ENCODE data around the gene HNRNPUL2.
A peak's percentile ranks its signal among the peaks of the same experiment; 100 is the strongest.

Gene HNRNPUL2

DNA sequence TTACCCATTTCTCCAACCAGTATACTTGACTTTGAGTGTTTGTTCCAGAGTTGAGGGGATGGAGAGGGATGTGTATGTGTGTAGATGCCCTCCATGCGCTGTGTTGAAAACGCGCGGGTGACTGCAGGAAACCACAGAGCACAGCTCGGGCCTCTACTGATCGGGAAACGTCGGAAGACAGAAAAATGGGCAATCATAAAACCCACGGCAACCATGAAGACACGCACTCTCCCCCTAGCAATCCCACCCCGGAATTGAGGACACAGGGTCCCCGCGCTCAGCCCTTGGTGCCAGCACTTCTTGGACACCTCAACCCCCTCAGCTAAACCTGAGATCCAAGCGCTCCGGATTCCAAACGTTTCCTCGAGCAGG, 56.0 kb downstream of the HNRNPUL2 start:
- no peak for DNase-seq (ENCODE audit: low read depth in 2 of 2, low spot score in 1 of 2)

DNA sequence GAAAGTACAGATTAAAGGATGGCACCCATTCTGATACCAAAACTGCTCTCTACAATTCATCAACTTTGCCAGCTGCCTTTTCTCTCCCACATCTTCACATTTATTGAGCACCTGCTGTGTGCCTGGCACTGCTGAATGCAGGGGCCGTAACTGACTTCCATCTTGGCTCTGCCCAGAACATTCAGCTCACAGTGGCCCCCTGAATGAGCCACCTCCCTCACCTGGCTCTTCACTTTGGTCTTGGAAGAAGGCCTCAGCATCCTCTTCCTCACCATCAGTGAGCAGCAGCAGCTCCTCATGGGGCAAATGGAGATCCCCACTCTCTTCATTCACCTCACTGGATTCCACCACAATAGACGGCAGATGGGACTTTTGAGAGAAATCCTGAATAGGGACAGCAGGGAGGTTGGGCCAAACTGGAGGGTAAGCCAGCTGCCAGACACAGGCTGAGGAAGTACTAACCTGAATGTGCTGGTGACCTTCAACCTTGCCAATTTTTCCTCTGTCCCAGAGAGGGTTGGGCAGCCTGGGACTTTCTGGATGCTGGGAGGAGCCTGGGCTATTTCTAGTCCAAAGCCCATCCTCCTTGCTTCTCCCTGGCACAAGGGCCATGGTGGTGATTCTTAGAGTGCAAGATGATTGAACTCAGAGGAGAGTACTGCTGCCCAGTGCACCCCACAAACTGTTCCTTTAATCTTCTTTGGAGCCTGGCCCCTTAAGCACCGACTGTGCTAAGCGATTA, 57.7 kb downstream of the HNRNPUL2 start:
- DNase-seq (ENCODE audit: low read depth in 2 of 2, low spot score in 1 of 2): no peak

DNA sequence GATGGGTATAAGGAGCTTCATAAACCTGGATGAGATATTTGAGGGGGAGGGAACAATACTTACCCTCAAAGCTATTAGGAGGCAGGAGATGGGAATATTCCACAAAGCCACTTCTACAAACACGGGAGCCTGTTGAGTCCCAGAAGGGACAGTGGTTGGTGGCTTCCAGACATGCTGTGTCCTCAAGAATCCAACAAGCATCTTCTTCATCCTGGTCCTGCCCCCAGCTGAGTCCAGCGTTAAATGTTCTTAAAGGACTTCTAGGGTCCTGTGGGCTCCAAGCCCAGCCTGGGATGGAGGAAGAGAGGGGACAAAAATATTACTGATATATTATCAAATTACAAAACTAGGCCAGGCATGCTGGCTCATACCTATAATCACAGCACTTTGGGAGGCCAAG, 59.8 kb downstream of the HNRNPUL2 start:
- no peak for DNase-seq (ENCODE audit: low read depth in 2 of 2, low spot score in 1 of 2)

DNA sequence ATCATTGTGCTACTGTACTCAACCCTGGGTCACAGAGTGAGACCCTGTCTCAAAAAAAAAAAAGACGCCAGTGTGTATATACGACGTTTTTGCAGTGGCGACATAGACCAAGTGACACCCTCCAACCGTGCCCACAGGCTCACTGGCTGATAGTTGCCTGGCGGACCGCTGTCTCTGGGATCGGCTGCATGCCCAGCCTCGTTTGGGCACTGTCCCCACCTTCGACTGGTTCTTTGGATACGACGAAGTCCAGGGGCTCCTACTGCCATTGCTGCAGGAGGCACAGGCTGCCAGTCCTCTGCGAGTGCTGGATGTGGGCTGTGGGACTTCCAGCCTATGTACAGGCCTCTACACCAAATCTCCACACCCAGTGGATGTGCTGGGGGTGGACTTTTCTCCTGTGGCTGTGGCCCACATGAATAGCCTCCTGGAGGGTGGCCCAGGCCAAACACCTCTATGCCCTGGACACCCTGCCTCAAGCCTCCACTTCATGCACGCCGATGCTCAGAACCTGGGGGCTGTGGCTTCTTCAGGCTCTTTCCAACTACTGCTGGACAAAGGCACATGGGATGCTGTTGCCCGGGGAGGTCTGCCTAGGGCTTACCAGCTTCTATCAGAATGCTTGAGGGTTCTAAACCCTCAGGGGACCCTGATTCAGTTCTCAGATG, 60.9 kb downstream of the HNRNPUL2 start:
- no peak for DNase-seq (ENCODE audit: low read depth in 2 of 2, low spot score in 1 of 2)

DNA sequence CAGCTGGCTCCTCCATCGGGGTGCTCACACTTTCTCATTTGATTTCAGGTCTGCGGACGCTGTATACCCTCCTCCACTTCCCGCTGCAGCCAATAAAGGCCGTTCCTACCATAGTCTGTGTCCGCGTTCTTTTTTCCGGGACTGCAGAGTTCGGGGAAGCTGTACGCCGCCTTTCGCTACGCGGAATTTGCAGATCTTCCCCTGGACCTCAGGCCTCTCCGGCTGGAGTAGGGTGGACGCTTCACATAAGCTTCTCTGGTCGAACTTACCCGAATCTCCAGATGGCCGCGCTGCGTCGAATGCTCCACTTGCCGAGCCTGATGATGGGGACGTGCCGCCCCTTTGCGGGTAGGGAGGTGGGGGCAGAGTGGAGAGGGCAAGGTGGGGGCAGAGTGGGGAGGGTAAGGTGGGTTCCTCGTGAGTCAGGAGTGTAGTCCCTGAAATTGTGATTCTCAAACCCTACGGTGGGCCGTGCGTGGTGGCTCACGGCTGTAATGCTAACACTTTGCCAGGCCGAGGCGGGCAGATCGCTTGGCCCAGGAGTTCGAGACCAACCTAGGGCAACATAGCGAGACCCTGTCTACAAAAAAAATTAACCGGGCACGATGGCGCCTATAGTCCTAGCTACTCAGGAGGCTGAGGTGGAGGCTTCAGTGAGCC, 61.5 kb downstream of the HNRNPUL2 start:
- peak; percentile 17 to 45 for DNase-seq (ENCODE audit: low read depth in 2 of 2, low spot score in 1 of 2)

DNA sequence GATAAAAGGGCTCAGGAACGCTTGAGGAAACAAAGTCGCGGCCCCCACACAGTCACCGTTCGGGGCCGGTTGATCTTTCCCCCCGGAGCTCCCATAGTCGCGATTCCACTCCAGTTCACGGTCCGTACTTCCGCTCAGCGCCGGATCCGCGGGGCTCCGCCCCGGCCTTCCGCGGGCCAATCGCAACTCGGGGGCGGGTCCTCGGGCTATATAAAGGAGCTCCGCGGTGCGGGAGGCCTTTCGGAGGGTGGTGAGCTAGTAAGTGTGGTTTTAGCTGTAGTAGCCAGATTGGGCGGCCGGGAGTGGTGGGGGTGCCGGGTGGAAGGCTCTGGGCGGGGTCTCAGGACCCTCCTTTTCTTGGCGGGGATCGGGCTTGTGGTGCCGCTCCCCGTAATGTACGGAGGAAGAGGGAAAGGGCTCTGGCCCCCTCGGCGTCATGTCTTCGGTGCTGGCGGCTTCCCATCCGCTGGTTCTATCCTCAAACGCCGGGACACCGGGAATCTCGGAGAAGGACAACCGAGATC, 62.1 kb downstream of the HNRNPUL2 start, which contains the start of the genes C11orf98 and CSKMT:
Gene C11orf98 (minus strand): TSS at position 136 of the 524 bp plus-strand sequence. CDS start 41 bp downstream, at position 95.
Gene CSKMT (plus strand): TSS at position 238 of the 524 bp plus-strand sequence. CDS start 568 bp downstream, outside the sequence.
- DNase-seq (ENCODE audit: low read depth in 2 of 2, low spot score in 1 of 2): peak; percentile 93 to 95

DNA sequence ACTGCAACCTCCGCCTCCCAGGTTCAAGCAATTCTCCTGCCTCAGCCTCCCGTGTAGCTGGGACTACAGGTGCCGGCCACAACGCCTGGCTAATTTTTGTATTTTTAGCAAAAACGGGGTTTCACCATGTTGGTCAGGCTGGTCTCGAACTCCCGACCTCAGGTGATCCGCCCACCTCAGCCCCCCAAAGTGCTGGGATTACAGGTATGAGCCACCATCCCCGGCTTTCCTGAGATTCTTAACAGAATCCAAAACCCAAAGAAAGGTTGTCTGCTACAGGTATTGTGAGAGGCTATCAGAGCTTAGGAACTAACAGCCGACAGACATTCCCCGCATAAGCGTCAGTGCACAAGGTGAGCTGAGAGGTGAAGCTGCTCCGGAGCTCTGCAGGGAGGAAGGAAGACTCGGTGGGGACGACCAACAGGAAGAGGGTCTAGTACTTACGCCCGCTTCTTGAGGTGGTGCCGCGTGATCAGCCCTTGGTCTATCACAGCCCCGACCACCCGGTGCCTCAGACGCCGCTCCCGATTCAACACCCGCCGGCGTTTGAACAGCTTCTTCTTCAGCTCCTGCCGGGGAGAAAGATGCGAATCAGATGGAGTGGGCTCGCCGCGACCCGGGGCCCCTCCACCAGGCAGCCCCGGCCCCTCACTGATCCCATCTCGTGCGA, 62.7 kb downstream of the HNRNPUL2 start:
- DNase-seq (ENCODE audit: low read depth in 2 of 2, low spot score in 1 of 2): peak in 1 of 2 donors; percentile 21

Measured in stimulated activated CD8-positive, alpha-beta memory T cell treated with anti-CD3 and anti-CD28 coated beads, Interleukin-4, amount 100 ng/mL, for 1 hour (primary cell).